Activated gamma-delta T cell treated with anti-CD3 and anti-CD28 coated beads, Interleukin-2, amount 50 U/mL, for 16 hours (primary cell): ENCODE measurements around the gene CD6.

ENCODE experiments used
- DNase-seq: peaks from one replicate; pipeline ENCODE4 v3.0.0-alpha.2; 2020; ENCODE audit warnings: low read depth

Gene CD6

DNA sequence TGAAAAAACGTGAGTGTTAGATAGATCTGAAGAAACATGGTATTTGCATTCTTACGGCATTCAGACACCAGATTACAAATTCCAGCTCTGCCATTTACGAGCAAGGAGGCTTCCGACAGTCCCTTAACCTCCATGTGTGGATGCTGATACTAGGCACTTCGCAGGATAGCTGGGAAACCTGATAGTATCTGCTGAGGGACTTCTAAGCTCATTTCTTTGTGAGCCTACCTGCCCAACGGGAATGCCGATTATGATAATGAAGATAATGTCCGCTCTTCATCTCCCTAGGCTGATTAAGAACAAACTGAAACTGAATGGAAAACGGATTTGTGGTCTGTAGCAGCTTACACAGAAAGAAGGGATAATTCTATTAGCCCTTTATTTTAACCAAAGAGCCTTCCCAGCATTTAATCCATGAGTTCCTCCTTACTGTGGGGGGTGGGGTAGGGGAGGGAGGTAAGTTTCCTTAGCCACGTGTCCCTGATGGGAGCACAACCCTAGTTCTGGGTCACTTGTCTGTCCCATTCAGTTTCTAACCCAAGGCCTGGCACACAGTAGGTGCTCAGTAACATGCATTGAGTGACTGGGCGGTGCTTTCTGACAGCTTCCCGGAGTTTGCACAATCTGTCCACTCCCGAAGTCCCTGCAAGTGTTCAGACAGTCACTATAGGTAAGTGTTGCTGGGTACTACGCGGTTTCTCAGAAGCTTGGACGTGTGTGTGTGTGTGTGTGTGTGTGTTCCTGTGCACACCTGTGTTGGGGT lies 39.2 kb downstream of the CD6 start:
- DNase-seq: no peak

GRCh38 chr11:61011229-61011870 lies 39.9 kb downstream of the CD6 start:
- DNase-seq: no peak

DNA sequence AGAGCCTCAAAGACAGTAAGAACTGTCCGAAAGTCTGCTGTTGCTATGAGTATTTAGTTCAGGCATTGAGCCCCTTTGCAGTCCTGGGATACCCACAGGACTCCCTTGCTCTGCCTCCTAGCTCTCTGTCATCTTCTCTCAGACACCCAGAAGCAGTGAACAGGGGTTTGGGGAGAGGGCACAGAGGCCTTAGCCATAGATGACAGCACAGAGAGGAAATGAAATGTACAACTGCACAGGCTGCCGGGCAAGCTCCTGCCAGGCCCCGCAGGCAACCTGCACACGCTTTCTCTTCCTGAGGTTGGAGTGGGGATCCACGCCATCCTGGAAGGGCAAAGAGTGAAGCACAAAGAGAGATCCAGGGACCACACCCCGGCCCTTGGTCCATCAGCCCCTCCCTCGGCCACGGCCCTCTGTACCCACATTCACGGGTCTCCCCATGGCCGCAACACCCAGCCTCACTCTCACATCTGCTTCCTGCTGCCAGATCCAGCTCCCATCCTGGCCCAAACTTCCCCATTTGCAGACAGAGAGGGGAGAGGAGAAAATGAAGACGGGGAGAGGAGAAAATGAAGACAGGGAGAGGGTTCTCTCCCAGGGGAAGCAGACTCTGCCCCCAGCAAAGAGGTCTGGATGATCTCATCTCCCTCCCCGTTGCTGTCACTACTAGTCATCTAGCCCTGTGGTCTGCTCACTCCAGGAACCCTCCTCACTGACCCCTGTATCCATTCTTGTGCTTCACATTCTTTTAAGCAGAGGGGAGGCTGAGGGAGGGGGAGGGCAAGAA lies 40.7 kb downstream of the CD6 start:
- DNase-seq: no peak

DNA sequence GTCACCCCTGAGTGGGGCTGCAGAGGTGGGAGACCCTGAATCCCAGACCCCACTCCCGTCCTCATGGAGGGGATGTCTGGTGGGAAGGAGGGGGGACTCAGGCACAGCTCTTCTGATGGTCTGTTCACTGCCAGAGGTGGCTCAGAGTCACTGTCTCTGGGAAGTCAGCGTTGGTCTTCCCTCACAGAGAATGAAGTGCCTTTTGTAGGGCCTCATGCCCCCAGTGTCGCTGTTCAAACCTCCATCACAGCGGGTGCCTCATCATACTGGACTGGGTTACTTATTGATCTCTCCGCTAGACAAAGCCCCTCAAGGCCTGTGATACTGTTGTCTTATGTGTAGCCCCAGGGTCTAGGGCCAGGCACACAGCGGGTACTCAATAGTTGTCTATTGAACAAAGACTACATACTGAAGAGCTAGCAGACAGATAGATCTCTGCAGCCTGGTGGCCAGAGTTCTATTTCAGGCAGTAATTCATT lies 41.3 kb downstream of the CD6 start:
- no peak for DNase-seq

DNA sequence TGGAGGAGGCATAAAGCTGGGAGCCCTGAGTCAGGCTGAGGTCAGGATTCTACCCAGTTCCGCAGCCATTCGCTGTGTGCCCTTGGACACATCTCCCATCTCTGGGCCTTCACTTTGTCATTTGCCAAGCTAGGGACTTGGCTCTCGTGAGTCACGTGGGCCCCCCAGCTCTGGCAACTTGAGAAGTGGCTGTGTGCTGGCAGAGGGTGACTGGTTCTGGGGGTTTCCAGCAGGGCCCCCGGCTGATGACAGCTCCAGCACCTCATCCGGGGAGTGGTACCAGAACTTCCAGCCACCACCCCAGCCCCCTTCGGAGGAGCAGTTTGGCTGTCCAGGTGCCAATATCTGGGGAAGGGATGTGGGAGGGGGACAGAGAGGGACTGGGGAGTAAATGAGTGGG lies 46.6 kb downstream of the CD6 start:
- DNase-seq: no peak

DNA sequence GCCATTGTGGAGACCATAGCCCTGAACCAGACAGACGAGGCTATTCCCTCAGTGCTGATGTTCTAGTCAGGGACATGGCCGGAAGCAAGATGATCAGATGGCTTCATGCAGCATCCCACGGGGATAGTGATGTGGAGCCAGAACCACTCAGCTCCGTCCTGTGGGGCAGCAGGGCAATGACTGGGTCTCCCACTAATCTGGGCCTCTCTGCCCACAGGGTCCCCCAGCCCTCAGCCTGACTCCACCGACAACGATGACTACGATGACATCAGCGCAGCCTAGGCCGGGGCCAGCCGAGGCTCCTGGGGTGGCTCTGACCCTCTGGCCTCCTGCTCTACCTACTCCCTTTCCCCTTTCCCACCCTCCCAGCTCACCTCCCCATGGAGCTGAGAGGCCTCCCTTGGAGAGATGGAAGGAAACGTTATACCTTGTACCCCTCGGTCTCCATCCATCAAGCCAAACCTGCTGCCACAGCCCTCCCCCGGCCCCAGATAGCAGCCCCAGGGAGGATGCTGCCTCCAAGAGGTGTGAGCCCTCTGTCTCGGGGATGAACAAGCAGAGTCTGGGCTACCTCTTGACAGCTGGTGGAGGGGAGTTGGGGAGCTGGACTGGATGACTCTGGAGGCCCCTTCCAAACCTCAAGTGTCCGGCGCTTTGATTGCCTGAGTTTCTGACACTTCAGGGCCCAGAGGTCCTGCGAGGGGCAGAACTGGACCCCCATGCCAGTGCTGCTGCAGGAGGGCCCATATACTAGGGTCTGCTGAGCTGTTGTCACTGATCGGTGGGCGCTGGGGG lies 47.8 kb downstream of the CD6 start:
- no peak for DNase-seq

DNA sequence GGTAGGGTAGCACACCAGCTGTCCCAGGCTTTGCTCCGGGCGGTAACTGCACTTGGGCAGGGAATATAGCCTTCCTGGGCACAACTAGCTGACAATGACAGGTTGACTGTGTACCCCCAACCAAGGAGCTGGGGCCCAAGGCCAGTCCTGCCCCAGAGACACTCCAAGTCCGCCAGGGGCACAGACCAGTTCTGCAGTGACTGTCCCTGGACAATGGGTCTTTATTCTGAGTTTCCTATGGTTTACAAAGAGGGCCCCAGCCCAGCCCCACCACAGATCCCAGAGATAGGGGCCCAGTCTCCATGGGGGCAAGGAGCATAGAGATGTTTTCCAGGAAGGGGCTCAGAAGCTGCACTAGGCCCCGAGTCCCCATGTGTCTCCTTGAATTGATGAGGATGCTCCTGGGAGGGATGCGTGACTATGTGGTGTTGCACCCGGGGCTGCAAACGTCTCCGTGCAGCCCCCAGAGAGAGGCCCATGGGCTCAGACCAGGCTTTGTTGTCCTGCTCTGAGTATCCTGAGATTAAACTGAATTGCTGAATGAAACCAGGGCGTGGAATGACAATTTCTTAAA lies 48.4 kb downstream of the CD6 start:
- DNase-seq: no peak

GRCh38 chr11:61020551-61021235 lies 49.2 kb downstream of the CD6 start:
- DNase-seq: no peak

DNA sequence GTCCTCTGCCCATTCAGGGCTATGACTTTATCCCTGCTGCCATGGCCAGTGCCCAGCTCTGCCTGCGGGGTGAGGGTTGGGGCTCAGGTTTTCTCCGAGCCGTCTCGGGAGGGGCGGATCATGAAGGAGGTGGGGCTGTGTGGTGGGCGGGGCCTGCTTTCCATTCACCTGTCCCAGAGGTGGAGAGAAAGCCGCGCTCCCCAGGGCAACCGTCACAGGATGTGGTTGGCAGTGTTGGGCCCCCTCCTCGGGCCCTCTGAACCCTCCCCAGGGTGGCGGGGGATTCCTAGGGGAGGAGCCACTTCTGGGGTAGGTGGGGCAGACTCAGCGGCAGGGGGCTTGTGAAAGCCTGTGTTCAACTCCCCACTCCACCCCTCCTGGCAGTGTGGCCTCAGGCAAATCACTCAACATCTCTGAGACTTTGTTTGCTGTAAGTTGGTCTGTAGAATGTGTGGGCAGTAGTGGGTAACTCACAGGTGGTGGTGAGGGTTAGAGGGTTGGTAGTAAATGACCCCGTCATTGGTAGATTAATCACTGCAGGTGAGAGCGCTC lies 50.3 kb downstream of the CD6 start:
- peak; percentile 72 for DNase-seq

DNA sequence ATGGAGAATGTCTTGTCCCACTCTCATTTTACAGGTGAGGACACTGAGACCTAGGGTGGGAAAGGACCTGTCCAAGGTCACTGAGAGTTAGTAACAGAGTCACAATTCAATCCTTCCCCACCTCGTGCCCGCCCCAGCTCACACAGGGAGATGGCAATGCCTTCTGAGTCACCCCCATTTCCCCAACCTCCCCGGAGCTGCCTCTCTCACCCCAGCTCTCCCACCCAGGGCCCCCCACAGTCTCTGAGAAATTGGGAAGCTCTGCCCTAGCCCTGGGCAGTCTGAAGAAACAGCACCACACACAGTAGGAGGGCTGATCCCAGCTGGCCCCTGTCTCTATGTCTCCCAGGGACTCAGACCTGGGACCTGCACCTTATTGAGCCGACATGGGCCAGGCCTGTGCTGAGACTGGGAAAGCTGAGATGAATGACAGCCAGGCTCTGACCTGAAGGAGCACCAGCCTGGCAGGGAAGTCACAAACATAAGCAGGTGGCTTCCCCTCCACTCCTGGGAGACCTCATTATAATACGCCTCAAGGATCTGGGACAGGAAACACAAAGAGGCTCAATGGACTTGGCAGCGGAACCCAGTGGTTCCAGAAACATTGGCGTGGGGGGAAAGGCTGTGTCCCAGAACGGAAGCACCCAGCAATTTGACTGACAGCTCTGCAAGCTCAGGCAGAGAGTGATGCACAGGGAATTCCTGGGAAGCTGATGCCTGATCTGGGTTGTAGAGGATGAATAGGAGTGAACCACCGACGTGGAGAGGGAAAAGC lies 51.0 kb downstream of the CD6 start:
- no peak for DNase-seq

DNA sequence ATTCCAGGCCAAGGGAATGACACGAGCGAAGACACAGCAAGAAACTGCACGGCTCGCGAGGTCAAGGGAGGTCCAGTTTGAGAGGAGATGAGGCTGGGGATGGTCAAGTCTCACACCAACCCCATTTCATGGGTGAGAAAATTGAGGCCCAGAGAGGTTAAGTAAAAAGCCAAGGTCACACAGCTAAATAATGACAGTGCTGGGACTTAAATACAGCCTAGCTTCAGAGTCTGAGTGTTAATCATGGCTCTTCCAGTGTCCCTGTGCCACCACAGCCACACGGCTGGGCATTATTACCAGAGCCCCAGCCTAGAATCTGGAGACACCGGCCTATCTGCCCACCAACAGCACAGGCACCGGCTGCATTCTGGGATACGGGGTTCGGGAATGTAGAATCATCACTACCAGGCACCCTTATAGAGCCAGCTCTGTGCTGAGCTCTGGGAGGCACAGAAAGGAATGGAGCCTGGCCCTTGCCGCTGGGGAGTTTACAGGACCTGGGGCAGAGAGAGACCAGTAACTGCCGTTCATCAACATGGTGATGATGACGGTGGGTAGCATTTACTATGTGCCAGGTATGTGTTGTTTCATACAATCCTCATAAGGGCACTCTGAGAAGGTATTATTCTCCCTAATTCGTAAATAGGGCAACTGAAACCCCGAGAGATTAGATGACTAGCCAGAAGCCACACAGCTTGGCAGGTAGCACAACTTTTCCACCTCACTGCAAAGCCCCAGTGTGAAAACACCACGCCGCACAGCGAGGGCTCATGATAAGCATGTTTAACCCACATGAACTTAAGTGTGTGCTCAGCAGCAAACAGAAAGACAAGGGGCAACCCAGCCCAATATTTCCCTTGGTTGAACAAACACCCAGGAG lies 51.8 kb downstream of the CD6 start:
- peak; percentile 46 for DNase-seq

DNA sequence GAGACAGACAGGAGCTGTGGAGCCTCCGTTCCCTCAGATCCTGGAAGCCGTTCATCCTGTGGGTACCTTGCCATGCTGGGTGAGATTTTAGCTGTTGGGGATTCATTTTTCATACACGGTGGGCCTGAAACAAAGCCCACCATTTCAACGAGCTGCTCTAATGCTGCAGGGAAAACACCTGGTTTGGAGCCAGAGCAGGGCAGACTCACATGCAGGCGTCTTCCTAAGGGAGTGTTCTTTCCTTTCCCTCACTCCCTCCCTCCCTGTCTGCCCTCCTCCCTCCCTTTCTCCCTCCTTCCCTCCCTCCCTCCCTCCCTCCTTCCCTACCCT lies 52.5 kb downstream of the CD6 start:
- no peak for DNase-seq

- DNase-seq: no peak
Measured at GRCh38 chr11:61024938-61025820, 53.7 kb downstream of the CD6 start.

- no peak for DNase-seq
Measured at GRCh38 chr11:61025821-61026120, 54.3 kb downstream of the CD6 start.

DNA sequence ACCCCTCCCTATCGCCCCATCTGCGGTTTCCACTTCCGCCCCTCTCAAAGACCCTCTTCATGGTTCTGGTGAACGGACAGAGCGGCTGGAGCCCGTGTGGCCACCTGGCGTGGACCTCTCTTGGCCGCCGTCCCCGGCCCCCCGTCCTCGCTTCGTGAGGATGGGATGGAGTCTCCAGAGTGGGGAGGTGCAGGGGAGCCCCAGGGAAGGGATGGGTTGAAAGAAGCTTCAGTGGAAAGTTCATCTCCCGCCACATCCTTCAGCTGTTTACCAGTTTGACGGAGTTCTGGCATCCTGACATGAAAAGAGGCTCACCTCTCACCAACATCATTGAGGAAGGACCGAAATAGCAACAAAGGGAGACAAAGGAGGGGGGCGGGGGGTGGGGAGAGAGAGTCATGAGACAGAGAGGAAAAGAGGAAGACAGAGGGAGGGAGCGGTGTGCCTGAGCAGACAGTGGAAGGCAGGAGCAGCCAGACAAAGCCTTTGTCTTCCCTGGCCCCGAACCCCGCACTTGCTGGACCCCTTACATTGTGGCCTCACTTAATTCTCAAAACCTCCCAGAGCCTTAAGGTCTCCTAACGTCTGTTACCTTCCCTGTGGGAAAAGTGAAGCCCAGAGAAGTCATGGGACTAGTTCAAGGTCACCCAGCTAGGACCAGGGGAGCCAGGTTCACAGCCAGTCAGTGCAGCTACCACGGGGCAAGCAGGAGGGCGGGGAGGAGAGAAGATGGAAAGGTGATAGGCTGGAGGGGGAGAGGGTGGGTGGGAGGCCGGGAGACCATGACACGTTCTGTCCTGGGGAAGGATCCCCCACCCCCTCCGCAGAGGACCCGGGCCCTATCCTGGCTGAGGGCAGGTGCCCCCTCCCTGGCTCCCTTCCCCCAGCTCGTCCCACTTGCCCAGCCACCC lies 54.9 kb downstream of the CD6 start:
- DNase-seq: no peak

DNA sequence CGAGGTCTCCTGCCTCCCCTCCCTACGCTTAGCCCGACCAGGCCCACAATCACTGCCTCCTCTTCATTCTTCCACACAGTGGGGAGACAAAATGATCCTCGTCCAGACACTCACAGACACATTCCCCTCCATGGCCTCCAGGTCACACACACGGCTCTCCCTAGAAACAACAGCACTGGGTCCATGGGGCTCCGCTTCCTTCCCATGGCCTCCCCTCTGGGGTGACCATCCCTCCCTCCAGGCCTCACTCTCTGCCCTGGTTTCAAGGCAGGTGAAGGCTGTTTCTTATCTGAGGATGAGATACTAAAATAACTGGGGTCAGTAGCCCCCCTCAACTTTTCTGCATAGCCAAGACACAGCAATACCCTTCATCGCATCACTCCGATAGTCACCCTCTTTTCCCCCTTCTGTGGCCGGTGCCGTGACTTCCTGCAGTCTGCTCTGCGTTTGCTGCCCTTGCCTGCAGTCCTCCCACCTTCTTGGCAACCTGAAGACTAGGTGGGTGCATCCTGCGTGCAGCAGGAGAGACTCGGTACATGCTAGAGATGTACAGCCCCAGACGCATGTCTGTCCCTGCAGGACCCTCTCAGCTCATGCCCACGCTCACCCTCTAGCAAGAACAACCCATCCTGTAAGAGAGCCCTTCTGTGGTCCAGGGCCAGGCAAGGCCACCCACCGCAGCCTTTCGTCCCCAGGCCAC lies 55.8 kb downstream of the CD6 start:
- no peak for DNase-seq
